ENCODE data around the gene RPS24. TPM values are rescaled to one million over a fixed set of nuclear protein-coding genes. Genes with fewer than 3 reads are reported as not detected.

RPS24 gene
- total RNA-seq, 2 experiments from 2014 or later, result 2,309 to 2,336 TPM

- H3K36me3 Mint-ChIP-seq, result peaks cover 15% of the 10 kb centered on the region
- H3K27me3 Mint-ChIP-seq, result no peaks in the 10 kb centered on the region
- H3K9me3 Mint-ChIP-seq, result no peaks in the 10 kb centered on the region
- no peak overlapping the region for H3K4me3 Mint-ChIP-seq
- no peak overlapping the region for H3K27ac Mint-ChIP-seq
- DNase-seq, result no peak
- H3K4me1 Mint-ChIP-seq, result no peaks in the 10 kb centered on the region
Measured at GRCh38 chr10:78013564-78013963, 20.1 kb upstream of the RPS24 start.

- H3K27ac Mint-ChIP-seq, result no peak overlapping the region
- H3K9me3 Mint-ChIP-seq, result no peaks in the 10 kb centered on the region
- H3K27me3 Mint-ChIP-seq, result no peaks in the 10 kb centered on the region
- no peak for DNase-seq
- H3K4me1 Mint-ChIP-seq, result no peaks in the 10 kb centered on the region
- H3K4me3 Mint-ChIP-seq, result no peak overlapping the region
- peaks cover 9% of the 10 kb centered on the region for H3K36me3 Mint-ChIP-seq
Measured at GRCh38 chr10:78015546-78015945, 18.1 kb upstream of the RPS24 start.

- no peak for DNase-seq
- no peaks in the 10 kb centered on the region for H3K4me1 Mint-ChIP-seq
- H3K36me3 Mint-ChIP-seq, result peaks cover 18% of the 10 kb centered on the region
- H3K9me3 Mint-ChIP-seq, result no peaks in the 10 kb centered on the region
- no peaks in the 10 kb centered on the region for H3K27me3 Mint-ChIP-seq
- no peak overlapping the region for H3K4me3 Mint-ChIP-seq
- H3K27ac Mint-ChIP-seq, result no peak overlapping the region
Measured at GRCh38 chr10:78017856-78018255, 15.8 kb upstream of the RPS24 start.

- H3K27ac Mint-ChIP-seq, result no peak overlapping the region
- peaks cover 17% of the 10 kb centered on the region for H3K36me3 Mint-ChIP-seq
- no peak for DNase-seq
- no peaks in the 10 kb centered on the region for H3K4me1 Mint-ChIP-seq
- no peaks in the 10 kb centered on the region for H3K27me3 Mint-ChIP-seq
- H3K4me3 Mint-ChIP-seq, result no peak overlapping the region
- H3K9me3 Mint-ChIP-seq, result no peaks in the 10 kb centered on the region
Measured at GRCh38 chr10:78019264-78019663, 14.4 kb upstream of the RPS24 start.

- Mint-ChIP-seq H3K27ac (no peak overlapping the region), H3K36me3 (peaks cover 29% of the 10 kb centered on the region), H3K4me3 (no peak overlapping the region), H3K27me3 (no peaks in the 10 kb centered on the region), H3K9me3 (no peaks in the 10 kb centered on the region), H3K4me1 (no peaks in the 10 kb centered on the region)
- no peak for DNase-seq
Measured at GRCh38 chr10:78021201-78021600, 12.5 kb upstream of the RPS24 start.

- H3K4me1 Mint-ChIP-seq, result peaks cover 15% of the 10 kb centered on the region
- H3K9me3 Mint-ChIP-seq, result no peaks in the 10 kb centered on the region
- no peaks in the 10 kb centered on the region for H3K27me3 Mint-ChIP-seq
- H3K27ac Mint-ChIP-seq, result no peak overlapping the region
- no peak overlapping the region for H3K4me3 Mint-ChIP-seq
- DNase-seq, result no peak
- peaks cover 38% of the 10 kb centered on the region for H3K36me3 Mint-ChIP-seq
Measured at GRCh38 chr10:78023741-78024140, 9.9 kb upstream of the RPS24 start.

- Mint-ChIP-seq H3K27me3 (peaks cover 5% of the 10 kb centered on the region), H3K4me1 (peaks cover 25% of the 10 kb centered on the region), H3K4me3 (no peak overlapping the region), H3K9me3 (no peaks in the 10 kb centered on the region), H3K27ac (no peak overlapping the region), H3K36me3 (peaks cover 45% of the 10 kb centered on the region)
- no peak for DNase-seq
Measured at GRCh38 chr10:78025685-78026364, 7.8 kb upstream of the RPS24 start.

GRCh38 chr10:78028438-78029268 lies 5.0 kb upstream of the RPS24 start:
- Mint-ChIP-seq H3K36me3 (peaks cover 34% of the 10 kb centered on the region), H3K4me3 (peak overlapping the region; percentile 100), H3K4me1 (peaks cover 25% of the 10 kb centered on the region), H3K27me3 (peaks cover 5% of the 10 kb centered on the region), H3K27ac (peak overlapping the region; percentile 99), H3K9me3 (no peaks in the 10 kb centered on the region)
- DNase-seq, result no peak

- peak within 1 kb of the TSS; percentile 100 for H3K4me3 Mint-ChIP-seq
- H3K27ac Mint-ChIP-seq, result peak within 1 kb of the TSS; percentile 99
- H3K9me3 Mint-ChIP-seq, result no peaks in the 10 kb centered on the region
- peak; percentile 92 for DNase-seq
- H3K27me3 Mint-ChIP-seq, result peaks cover 5% of the 10 kb centered on the region
- H3K36me3 Mint-ChIP-seq, result peaks cover 36% of the 10 kb centered on the region
- H3K4me1 Mint-ChIP-seq, result peaks cover 25% of the 10 kb centered on the region
Measured at GRCh38 chr10:78029269-78030226, 4.1 kb upstream of the RPS24 start, which contains the start of gene POLR3A. Gene POLR3A, minus strand, starts transcription at chr10:78029515. Its CDS starts 108 bp downstream, at chr10:78029407.

GRCh38 chr10:78033387-78033636 lies 351 bp upstream of the RPS24 start:
- H3K36me3 Mint-ChIP-seq, result peaks cover 51% of the 10 kb centered on the region
- H3K9me3 Mint-ChIP-seq, result no peaks in the 10 kb centered on the region
- peaks cover 40% of the 10 kb centered on the region for H3K4me1 Mint-ChIP-seq
- H3K4me3 Mint-ChIP-seq, result peak overlapping the region; percentile 86
- H3K27me3 Mint-ChIP-seq, result peaks cover 5% of the 10 kb centered on the region
- peak overlapping the region; percentile 72 for H3K27ac Mint-ChIP-seq
- no peak for DNase-seq

GRCh38 chr10:78035025-78035424 lies 1.4 kb downstream of the RPS24 start:
- H3K4me3 Mint-ChIP-seq, result peak overlapping the region; percentile 86
- H3K36me3 Mint-ChIP-seq, result peaks cover 56% of the 10 kb centered on the region
- H3K27me3 Mint-ChIP-seq, result no peaks in the 10 kb centered on the region
- peak overlapping the region; percentile 98 for H3K27ac Mint-ChIP-seq
- no peak for DNase-seq
- H3K9me3 Mint-ChIP-seq, result no peaks in the 10 kb centered on the region
- H3K4me1 Mint-ChIP-seq, result peaks cover 45% of the 10 kb centered on the region

GRCh38 chr10:78035437-78035836 lies 1.8 kb downstream of the RPS24 start:
- H3K4me3 Mint-ChIP-seq, result peak overlapping the region; percentile 86
- H3K27me3 Mint-ChIP-seq, result no peaks in the 10 kb centered on the region
- H3K27ac Mint-ChIP-seq, result peak overlapping the region; percentile 98
- H3K9me3 Mint-ChIP-seq, result no peaks in the 10 kb centered on the region
- no peak for DNase-seq
- peaks cover 57% of the 10 kb centered on the region for H3K36me3 Mint-ChIP-seq
- H3K4me1 Mint-ChIP-seq, result peaks cover 45% of the 10 kb centered on the region

- peak overlapping the region; percentile 86 for H3K4me3 Mint-ChIP-seq
- peaks cover 51% of the 10 kb centered on the region for H3K4me1 Mint-ChIP-seq
- H3K9me3 Mint-ChIP-seq, result no peaks in the 10 kb centered on the region
- peak overlapping the region; percentile 98 for H3K27ac Mint-ChIP-seq
- H3K27me3 Mint-ChIP-seq, result peaks cover 1% of the 10 kb centered on the region
- peaks cover 63% of the 10 kb centered on the region for H3K36me3 Mint-ChIP-seq
- no peak for DNase-seq
Measured at GRCh38 chr10:78035933-78036583, 2.4 kb downstream of the RPS24 start.

GRCh38 chr10:78038105-78038504 lies 4.4 kb downstream of the RPS24 start:
- no peak for DNase-seq
- Mint-ChIP-seq H3K4me3 (peak overlapping the region; percentile 86), H3K27ac (peak overlapping the region; percentile 20), H3K36me3 (peaks cover 74% of the 10 kb centered on the region), H3K4me1 (peaks cover 63% of the 10 kb centered on the region), H3K27me3 (peaks cover 7% of the 10 kb centered on the region), H3K9me3 (no peaks in the 10 kb centered on the region)
